ENCODE data around the gene ARPC4.

DNA sequence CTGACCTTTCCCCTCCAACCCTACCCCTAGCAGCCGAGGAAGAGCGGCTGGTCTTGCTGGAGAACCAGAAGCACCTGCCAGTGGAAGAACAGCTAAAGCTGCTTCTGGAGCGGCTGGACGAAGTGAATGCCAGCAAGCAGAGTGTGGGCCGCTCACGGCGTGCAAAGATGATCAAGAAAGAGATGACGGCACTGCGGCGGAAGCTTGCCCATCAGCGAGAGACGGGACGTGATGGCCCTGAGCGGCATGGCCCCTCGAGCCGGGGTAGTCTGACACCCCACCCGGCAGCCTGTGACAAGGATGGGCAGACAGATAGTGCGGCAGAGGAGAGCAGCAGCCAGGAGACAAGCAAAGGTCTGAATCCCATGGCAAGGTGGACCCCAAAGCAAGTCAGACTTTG is 49.3 kb upstream of the ARPC4 start:
- TF ChIP-seq CTCF (IDR thresholded peaks at IDR 0.05; ENCODE audit: low read length) (no peak), EZH2 (IDR thresholded peaks at IDR 0.05; ENCODE audit: borderline replicate concordance, low read length) (no peak)
